Smooth muscle cell (in vitro differentiated cells): ENCODE data around the gene TTC33. TPM values are rescaled to one million over a fixed set of nuclear protein-coding genes. Genes with fewer than 3 reads are reported as not detected.

Experiments used
- DNase-seq: peaks from one replicate; lab custom pipeline; 2025; ENCODE audit not compliant: unreplicated experiment; lab: John Stamatoyannopoulos, UW
- H2AFZ ChIP-seq: fragments of 200-600 bp; sonication (generic); 2 replicates; pipeline ENCODE4 v1.6.0; 2016; ENCODE audit warnings: antibody characterized with exemption, low read depth, mild to moderate bottlenecking
- H3F3A ChIP-seq: fragments of 200-600 bp; sonication (generic); 2 replicates; pipeline ENCODE4 v1.6.0; 2017; ENCODE audit warnings: antibody characterized with exemption, low read depth
- H3K27ac ChIP-seq: fragments of 200-600 bp; sonication (generic); 2 replicates; pipeline ENCODE4 v1.5.1; 2016; ENCODE audit warnings: low read depth, mild to moderate bottlenecking
- H3K27me3 ChIP-seq: fragments of 200-600 bp; sonication (generic); 2 replicates; pipeline ENCODE4 v1.6.1; 2016; ENCODE audit warnings: low read depth, mild to moderate bottlenecking
- H3K36me3 ChIP-seq: fragments of 200-600 bp; sonication (generic); 2 replicates; pipeline ENCODE4 v1.5.1; 2016; ENCODE audit warnings: low read depth
- H3K4me1 ChIP-seq: fragments of 200-600 bp; sonication (generic); 2 replicates; pipeline ENCODE4 v1.5.1; 2016; ENCODE audit warnings: low read depth
- H3K4me2 ChIP-seq: fragments of 200-600 bp; sonication (generic); 2 replicates; pipeline ENCODE4 v1.6.0; 2016; ENCODE audit warnings: mild to moderate bottlenecking
- H3K4me3 ChIP-seq: fragments of 200-600 bp; sonication (generic); 2 replicates; pipeline ENCODE4 v1.5.1; 2016; ENCODE audit warnings: mild to moderate bottlenecking
- H3K79me2 ChIP-seq: fragments of 200-600 bp; sonication (generic); 2 replicates; pipeline ENCODE4 v1.6.0; 2016; ENCODE audit warnings: low read depth, mild to moderate bottlenecking
- H3K9ac ChIP-seq: fragments of 200-600 bp; sonication (generic); 2 replicates; pipeline ENCODE4 v1.6.0; 2016; ENCODE audit warnings: low read depth
- H3K9me3 ChIP-seq: fragments of 200-600 bp; sonication (generic); replicated peaks from 2 replicates; pipeline ENCODE4 v1.5.1; 2016; ENCODE audit warnings: low read depth
- H4K20me1 ChIP-seq: fragments of 200-600 bp; sonication (generic); 2 replicates; pipeline ENCODE4 v1.6.0; 2016; ENCODE audit warnings: low read depth
- WGBS: methylation state at CpG from one replicate; pipeline ENCODE4 v1.1.7; 2016; ENCODE audit warnings: low lambda C conversion rate; 5-methylcytosine and 5-hydroxymethylcytosine counted together
- polyA plus RNA-seq: library from polyadenylated mRNA; unstranded; fragments of >200 nt; fragmentation: Nextera tagmentation; extraction: Ambion mirVana; gene quantifications from 2 replicates; pipeline ENCODE4 v1.2.1, GENCODE V29; 2016
- small RNA-seq: library from RNA; depleted of rRNA; stranded (forward); fragments of <200 nt; gene quantifications from one replicate; pipeline ENCODE3, GENCODE V24; 2014
- total RNA-seq: library from RNA; depleted of rRNA; stranded (reverse); fragments of >200 nt; gene quantifications from 2 replicates; pipeline ENCODE4 v1.2.3, GENCODE V29; 2014
- TF ChIP-seq, protein P1 (sequence below): fragments of 200-600 bp; sonication (generic); IDR thresholded peaks from 2 replicates; pipeline ENCODE4 v1.5.1; 2017; ENCODE audit warnings: borderline replicate concordance, mild to moderate bottlenecking, antibody characterized with exemption; ENCODE audit not compliant: insufficient read depth, poor library complexity, severe bottlenecking

TTC33 gene
- total and polyA plus RNA-seq, 2 experiments from 2014 or later: 13.1 to 22.1 TPM

DNA sequence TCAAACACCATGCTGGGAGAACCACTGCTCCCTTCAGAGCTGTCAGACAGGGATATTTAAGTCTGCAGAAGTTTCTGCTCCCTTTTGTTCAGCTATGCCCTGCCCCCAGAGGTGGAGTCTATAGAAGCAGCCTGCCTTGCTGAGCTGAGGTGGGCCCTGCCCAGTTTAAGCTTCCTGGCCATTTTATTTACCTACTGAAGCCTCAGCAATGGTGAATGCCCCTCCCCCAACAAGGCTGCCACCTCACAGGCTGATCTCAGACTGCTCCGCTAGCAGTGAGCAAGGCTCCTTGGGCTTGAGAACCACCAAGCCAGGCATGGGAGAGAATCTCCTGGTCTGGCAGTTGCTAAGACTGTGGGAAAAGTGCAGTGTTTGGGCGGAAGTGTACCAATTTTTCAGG is 281.5 kb downstream of the TTC33 start:
- Histone ChIP-seq H3K4me2 (no peak overlapping the region), H3K27ac (no peak overlapping the region), H3K27me3 (no peaks in the 10 kb centered on the region), H3K36me3 (no peaks in the 10 kb centered on the region), H3K4me1 (no peaks in the 10 kb centered on the region), H3F3A (no peaks in the 10 kb centered on the region), H3K9me3 (no peaks in the 10 kb centered on the region), H3K9ac (no peak overlapping the region), H3K79me2 (no peaks in the 10 kb centered on the region), H2AFZ (no peak overlapping the region), H3K4me3 (no peak overlapping the region), H4K20me1 (no peaks in the 10 kb centered on the region)
- TF ChIP-seq, protein P1, sequence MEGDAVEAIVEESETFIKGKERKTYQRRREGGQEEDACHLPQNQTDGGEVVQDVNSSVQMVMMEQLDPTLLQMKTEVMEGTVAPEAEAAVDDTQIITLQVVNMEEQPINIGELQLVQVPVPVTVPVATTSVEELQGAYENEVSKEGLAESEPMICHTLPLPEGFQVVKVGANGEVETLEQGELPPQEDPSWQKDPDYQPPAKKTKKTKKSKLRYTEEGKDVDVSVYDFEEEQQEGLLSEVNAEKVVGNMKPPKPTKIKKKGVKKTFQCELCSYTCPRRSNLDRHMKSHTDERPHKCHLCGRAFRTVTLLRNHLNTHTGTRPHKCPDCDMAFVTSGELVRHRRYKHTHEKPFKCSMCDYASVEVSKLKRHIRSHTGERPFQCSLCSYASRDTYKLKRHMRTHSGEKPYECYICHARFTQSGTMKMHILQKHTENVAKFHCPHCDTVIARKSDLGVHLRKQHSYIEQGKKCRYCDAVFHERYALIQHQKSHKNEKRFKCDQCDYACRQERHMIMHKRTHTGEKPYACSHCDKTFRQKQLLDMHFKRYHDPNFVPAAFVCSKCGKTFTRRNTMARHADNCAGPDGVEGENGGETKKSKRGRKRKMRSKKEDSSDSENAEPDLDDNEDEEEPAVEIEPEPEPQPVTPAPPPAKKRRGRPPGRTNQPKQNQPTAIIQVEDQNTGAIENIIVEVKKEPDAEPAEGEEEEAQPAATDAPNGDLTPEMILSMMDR: no peak
- no peak for DNase-seq
- WGBS: 95% methylated on average over 2 of the region's 2 CpGs

DNA sequence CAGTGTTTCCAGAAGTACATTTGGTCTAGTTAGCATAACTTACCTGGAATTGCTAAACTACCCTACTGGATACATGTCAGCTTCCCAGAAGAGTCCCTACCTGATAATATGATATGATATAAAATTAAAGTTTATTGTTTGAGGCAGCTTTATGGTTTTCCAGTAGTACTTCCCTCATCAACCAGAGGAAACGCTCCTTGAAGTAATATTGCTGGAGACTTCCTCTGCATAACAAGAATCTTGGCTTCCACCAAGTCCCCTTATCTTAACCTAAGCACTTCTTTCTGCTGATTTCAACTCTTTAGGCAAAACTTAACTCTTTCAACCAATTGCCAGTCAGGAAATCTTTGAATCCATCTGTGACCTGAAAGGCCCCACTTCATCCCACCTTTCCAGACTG is 290.3 kb downstream of the TTC33 start:
- TF ChIP-seq, protein P1: no peak
- Histone ChIP-seq H3K27ac (no peak overlapping the region), H3K4me2 (no peak overlapping the region), H2AFZ (no peak overlapping the region), H3K36me3 (no peaks in the 10 kb centered on the region), H3K9me3 (no peaks in the 10 kb centered on the region), H3K79me2 (no peaks in the 10 kb centered on the region), H3K9ac (no peak overlapping the region), H3K4me3 (no peak overlapping the region), H3F3A (no peaks in the 10 kb centered on the region), H4K20me1 (no peaks in the 10 kb centered on the region), H3K27me3 (no peaks in the 10 kb centered on the region), H3K4me1 (no peaks in the 10 kb centered on the region)
- WGBS: 79% methylated on average over 1 of the region's 1 CpG
- no peak for DNase-seq

DNA sequence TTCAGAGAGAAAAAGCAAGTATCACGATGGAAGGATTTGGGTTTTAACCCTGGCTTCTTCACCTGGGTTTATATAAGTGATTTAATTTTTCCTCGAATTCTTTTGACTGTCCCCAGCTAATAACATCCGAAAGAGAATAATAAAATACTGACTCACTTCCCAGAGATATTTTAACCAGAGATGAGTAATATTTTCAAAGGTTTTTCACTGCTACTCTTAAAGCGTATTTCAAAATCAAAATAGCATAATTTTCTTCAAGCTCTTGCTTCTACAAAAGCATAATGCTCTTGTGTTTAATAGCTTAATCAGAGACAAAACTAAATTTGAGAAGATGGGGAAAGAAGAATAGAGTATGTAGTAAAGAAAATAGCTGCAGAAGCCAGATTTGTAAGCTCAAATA is 291.2 kb downstream of the TTC33 start:
- no peak overlapping the region for H3K4me2 ChIP-seq
- no peaks in the 10 kb centered on the region for H4K20me1 ChIP-seq
- H3K4me1 ChIP-seq: no peaks in the 10 kb centered on the region
- H3K27me3 ChIP-seq: no peaks in the 10 kb centered on the region
- H3K79me2 ChIP-seq: no peaks in the 10 kb centered on the region
- no peak overlapping the region for H2AFZ ChIP-seq
- H3F3A ChIP-seq: no peaks in the 10 kb centered on the region
- no peaks in the 10 kb centered on the region for H3K36me3 ChIP-seq
- H3K4me3 ChIP-seq: no peak overlapping the region
- no peaks in the 10 kb centered on the region for H3K9me3 ChIP-seq
- no peak overlapping the region for H3K9ac ChIP-seq
- DNase-seq: no peak
- 83% methylated on average over 4 of the region's 4 CpGs for WGBS
- H3K27ac ChIP-seq: no peak overlapping the region
- TF ChIP-seq, protein P1: no peak

Small RNA genes lying within 50 kb of the gene (small RNA-seq; reads per million reads assigned to genes)
- not detected for gene RF00092
- gene RF00191: not detected

Other genes with a start within 250 kb of the TTC33 start
- 0.31 and 1.0 TPM in 2 replicates for gene PTGER4, start 76.0 kb downstream of the TTC33 start, total RNA-seq
- 0.27 and 1.5 TPM in 2 replicates for gene PTGER4, start 76.0 kb downstream of the TTC33 start, polyA plus RNA-seq
- gene PRKAA1, start 42.4 kb upstream of the TTC33 start, total RNA-seq: 50.1 and 64.1 TPM in 2 replicates
- 18.6 and 23.8 TPM in 2 replicates for gene PRKAA1, start 42.4 kb upstream of the TTC33 start, polyA plus RNA-seq
- gene RPL37, start 79.3 kb upstream of the TTC33 start, total RNA-seq: 168 and 228 TPM in 2 replicates
- 594 and 697 TPM in 2 replicates for gene RPL37, start 79.3 kb upstream of the TTC33 start, polyA plus RNA-seq
- 0.90 and 0.99 TPM in 2 replicates for gene CARD6, start 85.4 kb upstream of the TTC33 start, total RNA-seq
- gene CARD6, start 85.4 kb upstream of the TTC33 start, polyA plus RNA-seq: 0.43 and 0.76 TPM in 2 replicates
- gene C7, start 153.5 kb upstream of the TTC33 start, total RNA-seq: not detected in 2 replicates
- 0.23 and 0.53 TPM in 2 replicates for gene C7, start 153.5 kb upstream of the TTC33 start, polyA plus RNA-seq